ENCODE results near the gene BCR. TPM values are rescaled to one million over a fixed set of nuclear protein-coding genes. Genes with fewer than 3 reads are reported as not detected.

The BCR gene
- total and polyA plus RNA-seq, 2 of the 13 experiments (the other 11 are each of a cell fraction or from before 2014, with no cell fraction given): 19.9 to 33.6 TPM

DNA sequence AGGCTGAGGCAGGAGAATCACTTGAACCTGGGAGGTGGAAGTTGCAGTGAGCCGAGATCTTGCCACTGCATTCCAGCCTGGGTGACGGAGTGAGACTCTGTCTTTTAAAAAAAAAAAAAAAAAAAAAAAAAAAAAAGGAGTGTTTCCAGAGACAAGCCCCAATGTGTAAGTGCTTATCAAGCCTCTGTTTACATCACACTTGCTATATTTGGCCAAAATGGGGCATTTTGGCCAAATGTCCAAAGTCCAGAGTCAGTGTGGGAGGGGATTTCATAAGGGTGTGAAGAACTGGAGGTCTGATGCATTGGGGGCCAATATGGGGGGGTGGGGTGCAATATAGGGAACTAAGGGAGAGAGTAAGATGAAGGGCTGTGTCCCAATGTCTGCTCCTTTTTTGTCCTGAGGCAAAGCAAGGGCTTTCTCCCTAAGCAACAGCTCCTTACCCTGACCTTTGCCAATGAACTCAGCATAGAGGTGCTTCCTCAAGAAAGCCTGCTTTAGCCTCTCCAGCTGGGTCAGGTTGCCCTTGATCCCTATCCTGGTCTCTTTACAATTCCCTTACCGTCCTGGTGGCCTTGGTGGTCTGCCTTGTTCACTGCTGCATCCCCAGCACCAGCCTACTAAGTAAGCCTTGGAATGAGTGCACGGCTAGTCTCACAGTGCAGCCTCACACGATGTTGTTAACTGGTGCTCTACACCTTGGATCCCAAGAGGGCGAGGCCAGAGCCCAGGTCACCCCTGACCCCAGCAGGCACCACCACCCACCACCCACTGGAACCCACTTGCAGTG lies 14.1 kb upstream of the BCR start:
- no peak for FAIRE-seq
- ATAC-seq: peak; percentile 22; the same call in 2 of the 3 replicates
- peak overlapping the region; percentile 23 for H3K27ac ChIP-seq (ENCODE audit: extremely low read length, insufficient read depth, low read length)
- no TSS peak for BruUV-seq (replicated peaks)
- in situ Hi-C loops (cut with HindIII; ENCODE audit: extremely low pct_ligation_motif_present, low pct_unique_long_range_greater_than_20kb) (loop anchor here (25.0 kb wide), 1 partner anchor 396 kb away; no protein-coding TSS in a partner anchor), intact Hi-C loops (cut with micrococcal nuclease; ENCODE audit: unreplicated experiment) (no loop called here)
- 44% methylated on average over 6 of the region's 6 CpGs for WGBS (ENCODE audit: low lambda C conversion rate)
- H3K9me3 ChIP-seq (ENCODE audit: low read length): no peaks in the 10 kb centered on the region
- no peak overlapping the region for H2AFZ ChIP-seq (ENCODE audit: low read length)
- H3K4me2 ChIP-seq (ENCODE audit: low read depth, low read length): peak overlapping the region; percentile 33; the same call in 1 of the 2 replicates
- H3K4me3 ChIP-seq (replicated peaks in 1 of 3; ENCODE audit: insufficient read depth in 1 of 3, low read depth in 2 of 3, low read length in 3 of 3): no peak overlapping the region
- ChIA-PET POLR2A (interaction anchor here (0.7 to 0.8 kb wide), 2 partner anchors 14 to 691 kb away, joined by 3 to 5 read pairs; no protein-coding TSS in a partner anchor), CTCF (ENCODE audit: low intra/inter-chr PET ratio, low total read pairs) (no interaction called here)
- no peaks in the 10 kb centered on the region for H4K20me1 ChIP-seq (ENCODE audit: insufficient read depth, low read length)
- no peak for DNase-seq (ENCODE audit: low spot score)
- H3K36me3 ChIP-seq (replicated peaks in 1 of 2; ENCODE audit: control insufficient read depth in 1 of 2, insufficient read depth in 2 of 2, low read length in 2 of 2): no peaks in the 10 kb centered on the region
- peaks cover 60% of the 10 kb centered on the region for H3K4me1 ChIP-seq (ENCODE audit: insufficient read depth, low read length)
- H3K79me2 ChIP-seq (ENCODE audit: insufficient read depth, low read length): no peaks in the 10 kb centered on the region
- H3K9ac ChIP-seq (ENCODE audit: insufficient read depth, low read depth, low read length): no peak overlapping the region
- no peaks in the 10 kb centered on the region for H3K27me3 ChIP-seq (ENCODE audit: control insufficient read depth in 1 of 2, insufficient read depth in 2 of 2, low read length in 2 of 2)
- TF ChIP-seq HNF4G (IDR thresholded peaks at IDR 0.05; ENCODE audit: borderline replicate concordance, low read depth, low read length): peak; percentile 59
- no peak for TF ChIP-seq HNF4G (CRISPR knock-in tag; IDR thresholded peaks at IDR 0.05; ENCODE audit: borderline replicate concordance, low read depth)
- no peak for TF ChIP-seq NR2F2 (IDR thresholded peaks at IDR 0.05; ENCODE audit: borderline replicate concordance, low read depth)
- TF ChIP-seq ZNF431 (CRISPR knock-in tag; IDR thresholded peaks at IDR 0.05; ENCODE audit: borderline replicate concordance, low read depth): peak; percentile 78; the same call in 1 of the 2 replicates
- TF ChIP-seq, protein P1, sequence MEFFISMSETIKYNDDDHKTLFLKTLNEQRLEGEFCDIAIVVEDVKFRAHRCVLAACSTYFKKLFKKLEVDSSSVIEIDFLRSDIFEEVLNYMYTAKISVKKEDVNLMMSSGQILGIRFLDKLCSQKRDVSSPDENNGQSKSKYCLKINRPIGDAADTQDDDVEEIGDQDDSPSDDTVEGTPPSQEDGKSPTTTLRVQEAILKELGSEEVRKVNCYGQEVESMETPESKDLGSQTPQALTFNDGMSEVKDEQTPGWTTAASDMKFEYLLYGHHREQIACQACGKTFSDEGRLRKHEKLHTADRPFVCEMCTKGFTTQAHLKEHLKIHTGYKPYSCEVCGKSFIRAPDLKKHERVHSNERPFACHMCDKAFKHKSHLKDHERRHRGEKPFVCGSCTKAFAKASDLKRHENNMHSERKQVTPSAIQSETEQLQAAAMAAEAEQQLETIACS (CRISPR knock-in tag; IDR thresholded peaks at IDR 0.05): no peak
- TF ChIP-seq ZNF781 (CRISPR knock-in tag; IDR thresholded peaks at IDR 0.05; ENCODE audit: borderline replicate concordance, not compliant biosample characterization): no peak
- TF ChIP-seq, protein P2, sequence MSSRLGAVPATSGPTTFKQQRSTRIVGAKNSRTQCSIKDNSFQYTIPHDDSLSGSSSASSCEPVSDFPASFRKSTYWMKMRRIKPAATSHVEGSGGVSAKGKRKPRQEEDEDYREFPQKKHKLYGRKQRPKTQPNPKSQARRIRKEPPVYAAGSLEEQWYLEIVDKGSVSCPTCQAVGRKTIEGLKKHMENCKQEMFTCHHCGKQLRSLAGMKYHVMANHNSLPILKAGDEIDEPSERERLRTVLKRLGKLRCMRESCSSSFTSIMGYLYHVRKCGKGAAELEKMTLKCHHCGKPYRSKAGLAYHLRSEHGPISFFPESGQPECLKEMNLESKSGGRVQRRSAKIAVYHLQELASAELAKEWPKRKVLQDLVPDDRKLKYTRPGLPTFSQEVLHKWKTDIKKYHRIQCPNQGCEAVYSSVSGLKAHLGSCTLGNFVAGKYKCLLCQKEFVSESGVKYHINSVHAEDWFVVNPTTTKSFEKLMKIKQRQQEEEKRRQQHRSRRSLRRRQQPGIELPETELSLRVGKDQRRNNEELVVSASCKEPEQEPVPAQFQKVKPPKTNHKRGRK (CRISPR knock-in tag; IDR thresholded peaks at IDR 0.05): no peak
- TF ChIP-seq MAFF (IDR thresholded peaks at IDR 0.05; ENCODE audit: low read depth, low read length): no peak
- no peak for TF ChIP-seq ZKSCAN1 (IDR thresholded peaks at IDR 0.05; ENCODE audit: low read length)
- TF ChIP-seq, protein P3, sequence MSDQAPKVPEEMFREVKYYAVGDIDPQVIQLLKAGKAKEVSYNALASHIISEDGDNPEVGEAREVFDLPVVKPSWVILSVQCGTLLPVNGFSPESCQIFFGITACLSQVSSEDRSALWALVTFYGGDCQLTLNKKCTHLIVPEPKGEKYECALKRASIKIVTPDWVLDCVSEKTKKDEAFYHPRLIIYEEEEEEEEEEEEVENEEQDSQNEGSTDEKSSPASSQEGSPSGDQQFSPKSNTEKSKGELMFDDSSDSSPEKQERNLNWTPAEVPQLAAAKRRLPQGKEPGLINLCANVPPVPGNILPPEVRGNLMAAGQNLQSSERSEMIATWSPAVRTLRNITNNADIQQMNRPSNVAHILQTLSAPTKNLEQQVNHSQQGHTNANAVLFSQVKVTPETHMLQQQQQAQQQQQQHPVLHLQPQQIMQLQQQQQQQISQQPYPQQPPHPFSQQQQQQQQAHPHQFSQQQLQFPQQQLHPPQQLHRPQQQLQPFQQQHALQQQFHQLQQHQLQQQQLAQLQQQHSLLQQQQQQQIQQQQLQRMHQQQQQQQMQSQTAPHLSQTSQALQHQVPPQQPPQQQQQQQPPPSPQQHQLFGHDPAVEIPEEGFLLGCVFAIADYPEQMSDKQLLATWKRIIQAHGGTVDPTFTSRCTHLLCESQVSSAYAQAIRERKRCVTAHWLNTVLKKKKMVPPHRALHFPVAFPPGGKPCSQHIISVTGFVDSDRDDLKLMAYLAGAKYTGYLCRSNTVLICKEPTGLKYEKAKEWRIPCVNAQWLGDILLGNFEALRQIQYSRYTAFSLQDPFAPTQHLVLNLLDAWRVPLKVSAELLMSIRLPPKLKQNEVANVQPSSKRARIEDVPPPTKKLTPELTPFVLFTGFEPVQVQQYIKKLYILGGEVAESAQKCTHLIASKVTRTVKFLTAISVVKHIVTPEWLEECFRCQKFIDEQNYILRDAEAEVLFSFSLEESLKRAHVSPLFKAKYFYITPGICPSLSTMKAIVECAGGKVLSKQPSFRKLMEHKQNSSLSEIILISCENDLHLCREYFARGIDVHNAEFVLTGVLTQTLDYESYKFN (CRISPR knock-in tag; conservative IDR thresholded peaks at IDR 0.05): 0 out of 2 replicates have a peak, but pooled peaks have one; percentile 30
- TF ChIP-seq, protein P4, sequence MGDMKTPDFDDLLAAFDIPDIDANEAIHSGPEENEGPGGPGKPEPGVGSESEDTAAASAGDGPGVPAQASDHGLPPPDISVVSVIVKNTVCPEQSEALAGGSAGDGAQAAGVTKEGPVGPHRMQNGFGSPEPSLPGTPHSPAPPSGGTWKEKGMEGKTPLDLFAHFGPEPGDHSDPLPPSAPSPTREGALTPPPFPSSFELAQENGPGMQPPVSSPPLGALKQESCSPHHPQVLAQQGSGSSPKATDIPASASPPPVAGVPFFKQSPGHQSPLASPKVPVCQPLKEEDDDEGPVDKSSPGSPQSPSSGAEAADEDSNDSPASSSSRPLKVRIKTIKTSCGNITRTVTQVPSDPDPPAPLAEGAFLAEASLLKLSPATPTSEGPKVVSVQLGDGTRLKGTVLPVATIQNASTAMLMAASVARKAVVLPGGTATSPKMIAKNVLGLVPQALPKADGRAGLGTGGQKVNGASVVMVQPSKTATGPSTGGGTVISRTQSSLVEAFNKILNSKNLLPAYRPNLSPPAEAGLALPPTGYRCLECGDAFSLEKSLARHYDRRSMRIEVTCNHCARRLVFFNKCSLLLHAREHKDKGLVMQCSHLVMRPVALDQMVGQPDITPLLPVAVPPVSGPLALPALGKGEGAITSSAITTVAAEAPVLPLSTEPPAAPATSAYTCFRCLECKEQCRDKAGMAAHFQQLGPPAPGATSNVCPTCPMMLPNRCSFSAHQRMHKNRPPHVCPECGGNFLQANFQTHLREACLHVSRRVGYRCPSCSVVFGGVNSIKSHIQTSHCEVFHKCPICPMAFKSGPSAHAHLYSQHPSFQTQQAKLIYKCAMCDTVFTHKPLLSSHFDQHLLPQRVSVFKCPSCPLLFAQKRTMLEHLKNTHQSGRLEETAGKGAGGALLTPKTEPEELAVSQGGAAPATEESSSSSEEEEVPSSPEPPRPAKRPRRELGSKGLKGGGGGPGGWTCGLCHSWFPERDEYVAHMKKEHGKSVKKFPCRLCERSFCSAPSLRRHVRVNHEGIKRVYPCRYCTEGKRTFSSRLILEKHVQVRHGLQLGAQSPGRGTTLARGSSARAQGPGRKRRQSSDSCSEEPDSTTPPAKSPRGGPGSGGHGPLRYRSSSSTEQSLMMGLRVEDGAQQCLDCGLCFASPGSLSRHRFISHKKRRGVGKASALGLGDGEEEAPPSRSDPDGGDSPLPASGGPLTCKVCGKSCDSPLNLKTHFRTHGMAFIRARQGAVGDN (CRISPR knock-in tag; IDR thresholded peaks at IDR 0.05): 0 out of 2 replicates have a peak, but pooled peaks have one; percentile 12
- no peak for TF ChIP-seq MLLT10 (CRISPR knock-in tag; IDR thresholded peaks at IDR 0.05)
